Adrenal gland (tissue), 12 donors: ENCODE measurements around the gene CLIP1. TPM values are rescaled to one million over a fixed set of nuclear protein-coding genes. Genes with fewer than 3 reads are reported as not detected.

Source experiments
- DNase-seq, 7 donors: peaks; one replicate each; pipeline ENCODE4 v3.0.0-alpha.2; 2019 to 2020
- H3K27ac ChIP-seq, 5 donors: fragments of 200-600 bp; sonication (generic) in 4 of 5; 1 replicate in 3 of 5; 2 replicates in 2 of 5; pipeline versions ENCODE4 v1.5.1 to v1.8.0; 2016 to 2020; ENCODE audit warnings: mild to moderate bottlenecking in 1 of 5
- H3K27me3 ChIP-seq: fragments of 200-600 bp; 2 replicates; pipeline ENCODE4 v1.8.0; 2021
- H3K36me3 ChIP-seq, 2 donors: fragments of 200-600 bp; replicated peaks in 1 of 2; 1 replicate in 1 of 2; 2 replicates in 1 of 2; pipeline versions ENCODE4 v1.5.1 to v1.8.0; 2018 to 2022
- H3K4me1 ChIP-seq, 2 donors: fragments of 200-600 bp; replicated peaks in 1 of 2; 1 replicate in 1 of 2; 2 replicates in 1 of 2; pipeline versions ENCODE4 v1.5.1 to v1.8.0; 2018 to 2021
- H3K4me3 ChIP-seq, 4 donors: fragments of 200-600 bp; sonication (generic) in 3 of 4; one replicate each; pipeline ENCODE4 v1.5.1; 2016 to 2018
- H3K9me3 ChIP-seq, 3 donors: fragments of 200-600 bp; sonication (generic) in 1 of 3; replicated peaks in 1 of 3; 1 replicate in 2 of 3; 2 replicates in 1 of 3; pipeline versions ENCODE4 v1.5.1 to v1.8.0; 2016 to 2021
- POLR2A ChIP-seq, 2 donors: fragments of 450-650 bp; IDR thresholded peaks; one replicate each; pipeline ENCODE4 v1.6.1; 2017; ENCODE audit warnings: antibody characterized with exemption in 2 of 2, mild to moderate bottlenecking in 2 of 2, moderate library complexity in 1 of 2
- WGBS, 4 donors: extraction: QIAGEN DNeasy Blood & Tissue Kit in 2 of 4; methylation state at CpG; one replicate each; pipeline versions ENCODE4 v1.1.5 to v1.1.7; 2013 to 2017; 5-methylcytosine and 5-hydroxymethylcytosine counted together
- intact Hi-C, 2 donors: fragments of 100-400 bp; cut with DNase I; formaldehyde crosslinking; loops; one replicate each; pipeline versions ENCODE4 v1.14.1 to v1.15.0; 2022 to 2023
- polyA plus RNA-seq, 3 donors: library from polyadenylated mRNA; stranded (reverse); fragments of 200-250 nt in 2 of 3; fragments of 350-450 nt in 1 of 3; fragmentation: Illumina TruSeq in 1 of 3; extraction: RNeasy Lipid Tissue Mini Kit (QIAGEN cat#74804) in 1 of 3; gene quantifications; one replicate each; pipeline ENCODE4 v1.2.3, GENCODE V29; 2013 to 2014
- total RNA-seq, 9 donors: library from RNA; depleted of rRNA in 4 of 9; stranded (reverse); fragments of >200 nt in 4 of 9; fragments of 120-200 nt in 1 of 9; fragmentation: NEBNext Ultra II Directional in 1 of 9; extraction: Animal tissue kit (Norgen Biotek cat#: 25700) in 1 of 9; gene quantifications; one replicate each; pipeline versions ENCODE4 v1.1.0 to v1.2.4, GENCODE V29; 2013 to 2023
- TF ChIP-seq, protein P1 (sequence below), 6 experiments: fragments of 450-650 bp in 4 of 6; fragments of 200-600 bp in 2 of 6; sonication (generic) in 1 of 6; IDR thresholded peaks; 1 replicate in 5 of 6; 2 replicates in 1 of 6; pipeline versions ENCODE4 v1.5.1 to v1.8.0; 2016 to 2021; ENCODE audit warnings: antibody characterized with exemption in 6 of 6, mild to moderate bottlenecking in 2 of 6, moderate library complexity in 1 of 6
- donor health status: healthy with polysubstance abuse.
- donor health status: Bipolar disorder and iron deficiency.
- donor health status: DM: yes; HTN: yes; CAD: no.
- donor health status: DM: no; HTN: no; CAD: no.
- donor health status: DM: no; HTN: no; CAD: no.
- donor health status: DM: yes; HTN: yes; CAD: no.

Gene CLIP1
- total and polyA plus RNA-seq, 12 donors = 22.8 to 134 (median 88.9) TPM

GRCh38 chr12:122423258-122424165, 1.0 kb upstream of the CLIP1 start:
- 20 to 26% (median 23%) methylated on average over 21 of the region's 21 CpGs for WGBS, 4 donors
- TF ChIP-seq, protein P1, sequence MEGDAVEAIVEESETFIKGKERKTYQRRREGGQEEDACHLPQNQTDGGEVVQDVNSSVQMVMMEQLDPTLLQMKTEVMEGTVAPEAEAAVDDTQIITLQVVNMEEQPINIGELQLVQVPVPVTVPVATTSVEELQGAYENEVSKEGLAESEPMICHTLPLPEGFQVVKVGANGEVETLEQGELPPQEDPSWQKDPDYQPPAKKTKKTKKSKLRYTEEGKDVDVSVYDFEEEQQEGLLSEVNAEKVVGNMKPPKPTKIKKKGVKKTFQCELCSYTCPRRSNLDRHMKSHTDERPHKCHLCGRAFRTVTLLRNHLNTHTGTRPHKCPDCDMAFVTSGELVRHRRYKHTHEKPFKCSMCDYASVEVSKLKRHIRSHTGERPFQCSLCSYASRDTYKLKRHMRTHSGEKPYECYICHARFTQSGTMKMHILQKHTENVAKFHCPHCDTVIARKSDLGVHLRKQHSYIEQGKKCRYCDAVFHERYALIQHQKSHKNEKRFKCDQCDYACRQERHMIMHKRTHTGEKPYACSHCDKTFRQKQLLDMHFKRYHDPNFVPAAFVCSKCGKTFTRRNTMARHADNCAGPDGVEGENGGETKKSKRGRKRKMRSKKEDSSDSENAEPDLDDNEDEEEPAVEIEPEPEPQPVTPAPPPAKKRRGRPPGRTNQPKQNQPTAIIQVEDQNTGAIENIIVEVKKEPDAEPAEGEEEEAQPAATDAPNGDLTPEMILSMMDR (IDR thresholded peaks at IDR 0.05) = no peak
- peak in 1 of 2 donors; percentile 23 for TF ChIP-seq POLR2A (IDR thresholded peaks at IDR 0.05)
- DNase-seq = peak in 4 of 7 donors; percentile 22 to 46 (median 36)
- H3K36me3 ChIP-seq = no peaks in the 10 kb centered on the region
- H3K4me3 ChIP-seq = peak overlapping the region in 3 of 4 donors; percentile 27 to 99 (median 51)
- peaks cover 19 to 39% of the 10 kb centered on the region in 2 donors for H3K4me1 ChIP-seq
- intact Hi-C loops = loop anchor here in 1 of 2 donors (10.0 kb wide), 1 partner anchor 51 kb away; no protein-coding TSS in a partner anchor
- H3K9me3 ChIP-seq = no peaks in the 10 kb centered on the region
- H3K27ac ChIP-seq = peak overlapping the region in 4 of 5 donors; percentile 72 to 100 (median 77)
- H3K27me3 ChIP-seq = no peaks in the 10 kb centered on the region

DNA sequence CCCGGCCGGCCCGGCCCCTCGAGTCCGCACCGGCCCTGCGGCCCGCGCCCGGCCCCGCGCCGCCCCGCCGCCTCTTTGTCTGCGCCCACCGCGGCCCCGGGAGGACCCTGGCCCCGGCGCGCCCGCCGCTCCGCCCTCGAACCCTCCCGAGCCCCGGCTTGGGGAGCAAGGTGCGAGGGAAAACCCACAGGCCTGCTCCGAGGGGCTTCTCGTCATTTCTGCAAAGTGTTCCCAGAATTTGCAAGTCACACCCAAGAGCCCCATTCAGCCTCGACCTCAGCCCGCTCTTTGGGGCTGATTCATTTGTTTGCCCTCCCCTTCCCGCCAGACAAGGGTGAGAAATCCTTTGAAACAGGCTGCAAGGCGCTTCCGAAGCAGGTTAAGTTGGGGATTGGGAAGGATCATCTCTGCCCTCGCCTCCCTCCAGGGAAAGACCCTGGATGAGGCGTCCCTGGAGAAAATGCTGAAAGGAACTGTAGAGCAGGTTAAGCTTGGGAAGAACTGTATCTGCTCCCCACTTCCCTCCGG, 325 bp upstream of the CLIP1 start:
- Histone ChIP-seq H3K9me3 (no peaks in the 10 kb centered on the region), H3K27ac (peak overlapping the region; percentile 4 to 100 (median 75)), H3K36me3 (no peaks in the 10 kb centered on the region), H3K4me3 (peak overlapping the region in 3 of 4 donors; percentile 27 to 99 (median 51)), H3K27me3 (no peaks in the 10 kb centered on the region), H3K4me1 (peaks cover 19 to 46% of the 10 kb centered on the region in 2 donors)
- TF ChIP-seq POLR2A (IDR thresholded peaks at IDR 0.05) = no peak
- TF ChIP-seq, protein P1 (IDR thresholded peaks at IDR 0.05) = no peak
- intact Hi-C loops = loop anchor here in 1 of 2 donors (10.0 kb wide), 1 partner anchor 52 kb away; no protein-coding TSS in a partner anchor
- 1 to 4% (median 2%) methylated on average over 7 to 39 of the region's 39 CpGs for WGBS, 4 donors
- DNase-seq = peak; percentile 47 to 77 (median 66)

GRCh38 chr12:122421187-122421820, 1.2 kb downstream of the CLIP1 start:
- Histone ChIP-seq H3K4me3 (peak overlapping the region; percentile 13 to 99 (median 61)), H3K4me1 (peaks cover 19 to 48% of the 10 kb centered on the region in 2 donors), H3K9me3 (no peaks in the 10 kb centered on the region), H3K27me3 (no peaks in the 10 kb centered on the region), H3K27ac (peak overlapping the region; percentile 95 to 100 (median 98)), H3K36me3 (no peaks in the 10 kb centered on the region)
- DNase-seq = peak; percentile 49 to 82 (median 70)
- TF ChIP-seq, protein P1 (IDR thresholded peaks at IDR 0.05) = no peak
- TF ChIP-seq POLR2A (IDR thresholded peaks at IDR 0.05) = peak in 1 of 2 donors; percentile 40
- 3% methylated on average over 8 to 14 of the region's 14 CpGs for WGBS, 4 donors
- intact Hi-C loops = loop anchor here in 1 of 2 donors (10.0 kb wide), 1 partner anchor 53 kb away; no protein-coding TSS in a partner anchor
